HG02981 (cell line): Measurements from ENCODE around the gene ZDHHC9.

Experiments
- ATAC-seq: cut with Tn5 transposase; IDR thresholded peaks from one replicate; pipeline ENCODE4 v1.9.1; 2021; ENCODE audit warnings: mild to moderate bottlenecking, moderate library complexity; ENCODE audit not compliant: unreplicated experiment

ZDHHC9 gene

GRCh38 chrX:129787336-129788055 is 56.2 kb downstream of the ZDHHC9 start:
- ATAC-seq: no peak

GRCh38 chrX:129786210-129786651 is 57.5 kb downstream of the ZDHHC9 start:
- peak; percentile 79 for ATAC-seq

GRCh38 chrX:129785160-129785947 is 58.3 kb downstream of the ZDHHC9 start:
- no peak for ATAC-seq

- no peak for ATAC-seq
Observed at GRCh38 chrX:129784371-129784770, 59.3 kb downstream of the ZDHHC9 start.

GRCh38 chrX:129783291-129783713 is 60.4 kb downstream of the ZDHHC9 start:
- no peak for ATAC-seq

- no peak for ATAC-seq
Observed at GRCh38 chrX:129782706-129783105, 61.0 kb downstream of the ZDHHC9 start.

- ATAC-seq: no peak
Observed at GRCh38 chrX:129781680-129782495, 61.8 kb downstream of the ZDHHC9 start.

- peak; percentile 72 for ATAC-seq
Observed at GRCh38 chrX:129781134-129781672, 62.5 kb downstream of the ZDHHC9 start.

- no peak for ATAC-seq
Observed at GRCh38 chrX:129780441-129781105, 63.1 kb downstream of the ZDHHC9 start.

- peak; percentile 39 for ATAC-seq
Observed at GRCh38 chrX:129779747-129780146, 63.9 kb downstream of the ZDHHC9 start, which contains the start of gene SASH3. Gene SASH3 (plus strand): TSS chrX:129779949. CDS start chrX:129780098, 149 bp downstream.

- ATAC-seq: no peak
Observed at GRCh38 chrX:129779086-129779672, 64.5 kb downstream of the ZDHHC9 start.

- peak; percentile 16 for ATAC-seq
Observed at GRCh38 chrX:129777218-129778030, 66.3 kb downstream of the ZDHHC9 start.

GRCh38 chrX:129773649-129774458 is 69.8 kb downstream of the ZDHHC9 start:
- no peak for ATAC-seq

- peak; percentile 61 for ATAC-seq
Observed at GRCh38 chrX:129772796-129773431, 70.8 kb downstream of the ZDHHC9 start.

- ATAC-seq: no peak
Observed at GRCh38 chrX:129771266-129771995, 72.3 kb downstream of the ZDHHC9 start.

GRCh38 chrX:129769467-129770154 is 74.1 kb downstream of the ZDHHC9 start:
- ATAC-seq: peak; percentile 52
